PC-9 (cell line): ENCODE results near the gene ADAR.

ENCODE experiments used
- EZH2 ChIP-seq: fragments of 200-600 bp; sonication (generic); IDR thresholded peaks from 2 replicates; pipeline ENCODE4 v1.8.0; 2017; ENCODE audit warnings: antibody characterized with exemption, low read depth
- TF ChIP-seq, protein P1 (sequence below): fragments of 200-600 bp; sonication (generic); conservative IDR thresholded peaks from 2 replicates; pipeline ENCODE4 v1.6.1; 2017; ENCODE audit warnings: mixed run types, antibody characterized with exemption, mild to moderate bottlenecking, moderate library complexity

DNA sequence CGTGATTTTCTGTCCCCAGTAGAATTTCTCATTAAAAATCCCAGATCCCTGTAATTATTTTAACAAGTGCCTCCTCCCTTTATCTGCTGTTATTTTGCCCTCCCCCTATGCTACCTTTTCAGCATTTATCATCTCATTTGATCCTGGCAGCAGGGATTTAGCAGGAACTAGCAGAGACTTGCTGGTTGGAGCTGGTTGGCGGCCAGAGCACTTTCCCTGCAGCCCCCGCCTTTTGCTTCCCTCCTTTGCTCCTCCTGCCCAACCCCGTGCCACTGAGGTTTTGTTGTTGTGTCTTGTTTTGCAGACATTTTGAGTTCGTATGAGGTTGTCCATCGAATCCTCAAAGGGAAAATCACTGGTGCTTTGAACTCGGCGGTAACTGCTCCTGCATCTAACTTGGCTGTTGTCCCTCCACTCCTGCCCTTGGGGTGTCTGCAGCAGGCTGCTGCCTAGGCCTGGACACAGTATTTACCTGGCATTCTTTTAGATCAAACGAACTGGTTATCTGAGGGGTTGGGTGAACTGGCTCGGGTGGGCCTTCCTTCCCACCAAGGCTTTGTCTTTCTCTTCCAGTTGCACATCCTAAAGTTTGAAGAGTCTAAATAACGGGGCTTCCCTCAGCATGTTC is 60.8 kb downstream of the ADAR start:
- TF ChIP-seq, protein P1, sequence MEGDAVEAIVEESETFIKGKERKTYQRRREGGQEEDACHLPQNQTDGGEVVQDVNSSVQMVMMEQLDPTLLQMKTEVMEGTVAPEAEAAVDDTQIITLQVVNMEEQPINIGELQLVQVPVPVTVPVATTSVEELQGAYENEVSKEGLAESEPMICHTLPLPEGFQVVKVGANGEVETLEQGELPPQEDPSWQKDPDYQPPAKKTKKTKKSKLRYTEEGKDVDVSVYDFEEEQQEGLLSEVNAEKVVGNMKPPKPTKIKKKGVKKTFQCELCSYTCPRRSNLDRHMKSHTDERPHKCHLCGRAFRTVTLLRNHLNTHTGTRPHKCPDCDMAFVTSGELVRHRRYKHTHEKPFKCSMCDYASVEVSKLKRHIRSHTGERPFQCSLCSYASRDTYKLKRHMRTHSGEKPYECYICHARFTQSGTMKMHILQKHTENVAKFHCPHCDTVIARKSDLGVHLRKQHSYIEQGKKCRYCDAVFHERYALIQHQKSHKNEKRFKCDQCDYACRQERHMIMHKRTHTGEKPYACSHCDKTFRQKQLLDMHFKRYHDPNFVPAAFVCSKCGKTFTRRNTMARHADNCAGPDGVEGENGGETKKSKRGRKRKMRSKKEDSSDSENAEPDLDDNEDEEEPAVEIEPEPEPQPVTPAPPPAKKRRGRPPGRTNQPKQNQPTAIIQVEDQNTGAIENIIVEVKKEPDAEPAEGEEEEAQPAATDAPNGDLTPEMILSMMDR = no peak
- no peak for TF ChIP-seq EZH2
